Activated CD8-positive, alpha-beta memory T cell treated with anti-CD3 and anti-CD28 coated beads for 36 hours (primary cell): Measurements from ENCODE around the gene MPRIP. TPM values are rescaled to one million over a fixed set of nuclear protein-coding genes. Genes with fewer than 3 reads are reported as not detected.
"Not testable (repeated sequence)": the region's sequence is repeated elsewhere in the genome, so short reads cannot be mapped to it uniquely, and the experiment has no call there.

Experiments
- CTCF ChIA-PET: fragments of 350-600 bp; sonication (Branson Sonifier 250); formaldehyde crosslinking; loops from one replicate; lab custom pipeline; 2021; ENCODE audit warnings: antibody characterized with exemption; lab: Charles Lee
- POLR2A ChIA-PET: fragments of 350-600 bp; sonication (Branson Sonifier 250); formaldehyde crosslinking; loops from one replicate; lab custom pipeline; 2021; ENCODE audit warnings: antibody characterized with exemption; lab: Charles Lee
- total RNA-seq, 2 experiments: library from RNA; stranded (reverse); gene quantifications; one replicate each; pipeline ENCODE4 v1.2.3, GENCODE V29; 2021

Gene MPRIP
- total RNA-seq, 2 experiments from 2014 or later: 165 to 172 TPM

DNA sequence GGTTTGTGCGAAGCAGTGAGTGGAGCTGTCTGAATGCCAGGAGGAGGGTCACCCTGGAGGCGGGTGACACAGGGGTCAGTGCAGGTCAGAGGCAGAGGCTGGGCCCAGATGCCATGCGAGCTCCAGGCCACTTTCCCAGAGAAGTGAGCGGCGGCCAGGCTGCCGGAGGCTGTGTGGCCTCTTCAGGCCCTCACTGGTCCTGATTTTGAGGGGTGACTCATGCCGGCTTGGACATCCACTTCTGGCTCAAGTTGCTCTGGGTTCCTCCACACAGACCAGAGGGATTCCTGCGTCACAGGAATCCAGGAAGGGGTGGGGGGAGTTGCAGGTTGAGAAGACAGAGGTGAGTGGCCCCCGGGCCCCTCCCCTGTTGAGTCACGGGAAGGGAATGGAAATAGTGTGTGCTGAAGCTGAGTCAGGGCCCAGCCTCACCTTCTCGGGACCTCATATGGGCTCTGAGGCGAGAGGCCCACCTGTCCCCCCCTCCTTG, 31.7 kb upstream of the MPRIP start:
- CTCF ChIA-PET, POLR2A ChIA-PET: not testable (repeated sequence)

DNA sequence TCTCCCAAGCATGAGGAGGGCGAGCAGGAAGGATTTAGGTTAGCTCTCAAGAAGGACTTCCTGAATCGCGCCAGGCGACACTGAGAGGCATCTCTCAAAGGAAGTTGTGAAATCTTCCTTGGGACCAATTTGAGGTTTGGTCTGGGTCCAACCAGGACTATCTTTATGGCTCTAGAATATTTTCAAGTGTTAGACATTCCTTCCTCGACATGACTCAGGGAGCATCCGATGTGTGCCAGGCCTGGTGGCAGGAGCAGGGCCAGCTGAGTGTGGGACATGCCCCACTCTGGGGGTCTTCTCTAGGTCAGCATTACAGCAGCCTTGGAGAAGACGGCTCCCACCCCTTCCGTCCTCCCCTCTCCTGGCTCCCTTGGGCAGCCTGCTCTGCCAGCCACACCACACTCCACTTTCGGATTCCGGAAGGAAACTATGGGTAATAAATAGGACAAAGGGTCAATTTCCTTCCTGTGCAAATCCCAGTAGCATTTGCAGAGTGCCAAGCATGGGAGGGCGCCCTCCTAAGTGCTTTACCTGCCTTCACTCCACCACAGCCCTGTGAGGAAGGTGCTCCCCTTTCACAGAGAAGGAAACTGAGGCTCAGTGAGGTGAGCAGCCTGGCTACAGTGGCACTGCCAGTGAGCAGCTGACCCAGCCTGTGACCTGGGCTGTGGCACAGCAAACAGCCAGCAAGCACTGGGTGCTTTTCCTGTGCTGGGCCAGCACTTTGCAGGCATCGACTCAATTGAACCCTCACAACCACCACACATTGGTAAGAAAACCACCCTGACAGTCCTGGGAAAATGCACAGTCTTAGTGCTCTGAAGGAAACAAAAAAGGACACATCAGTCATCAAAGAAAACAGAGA, 31.0 kb upstream of the MPRIP start:
- POLR2A ChIA-PET, CTCF ChIA-PET: not testable (repeated sequence)

DNA sequence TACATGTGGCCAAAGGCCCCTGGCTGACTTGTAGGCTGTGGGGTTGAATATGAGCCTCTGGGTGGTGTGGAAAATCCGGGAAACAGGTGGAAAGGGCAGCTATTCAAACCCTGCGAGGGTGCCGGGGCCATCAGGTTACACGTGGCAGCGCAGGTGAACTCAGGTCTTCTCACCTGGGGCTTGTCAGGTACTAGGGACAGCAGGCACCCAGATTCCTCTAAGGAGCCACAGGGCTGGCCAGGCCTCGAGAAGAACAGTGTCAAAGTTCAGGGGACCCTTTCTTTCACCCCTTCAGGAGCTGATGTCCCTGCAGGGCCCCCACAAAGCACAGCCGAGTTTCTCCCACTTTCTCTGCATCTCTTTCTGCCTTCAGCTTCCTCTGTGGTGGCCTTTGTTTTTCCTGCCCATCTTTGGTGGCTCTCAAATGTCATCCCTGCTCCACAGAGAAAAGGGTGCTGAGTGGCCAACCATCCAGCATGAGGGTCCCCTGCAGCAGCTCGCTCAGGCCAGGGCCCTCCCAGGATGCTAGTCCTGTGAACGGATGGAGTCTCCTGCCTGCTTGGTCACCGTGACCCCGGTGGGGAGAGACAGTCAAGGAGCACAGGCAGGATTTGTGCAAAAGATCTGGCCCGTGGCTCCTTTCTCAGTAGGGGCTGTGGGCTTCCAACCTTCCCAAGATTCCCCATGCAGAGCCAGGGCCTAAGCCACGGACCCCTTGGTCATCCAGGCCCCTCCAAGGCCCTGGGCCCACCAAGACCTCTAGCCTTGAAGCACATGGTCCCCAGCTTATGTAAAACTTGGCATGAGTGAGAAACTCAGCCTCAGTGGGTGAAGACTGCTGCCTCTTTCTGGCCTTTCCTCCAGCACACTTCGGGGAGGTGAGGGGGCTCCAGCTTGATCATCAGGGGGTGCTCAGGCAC, 28.2 kb upstream of the MPRIP start:
- POLR2A ChIA-PET, CTCF ChIA-PET: not testable (repeated sequence)

DNA sequence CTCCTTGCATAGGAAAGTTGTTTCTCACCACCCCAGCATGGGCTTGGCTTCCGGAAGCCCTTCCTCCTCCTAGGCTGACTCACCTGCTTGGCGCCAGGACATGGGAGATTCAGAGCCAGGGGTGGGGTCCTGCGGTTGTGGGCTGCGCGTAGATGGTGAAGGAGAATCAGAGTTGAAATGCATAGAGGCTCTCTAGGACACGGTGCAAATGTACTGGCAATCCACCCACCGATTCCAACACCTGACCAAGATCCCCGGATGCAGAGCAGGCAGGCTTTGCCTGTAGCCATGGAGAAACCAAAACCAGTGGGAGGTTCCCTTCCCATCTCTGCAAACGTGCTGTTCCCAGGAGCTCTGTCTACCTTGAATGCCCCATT, 27.5 kb upstream of the MPRIP start:
- POLR2A ChIA-PET, CTCF ChIA-PET: not testable (repeated sequence)

DNA sequence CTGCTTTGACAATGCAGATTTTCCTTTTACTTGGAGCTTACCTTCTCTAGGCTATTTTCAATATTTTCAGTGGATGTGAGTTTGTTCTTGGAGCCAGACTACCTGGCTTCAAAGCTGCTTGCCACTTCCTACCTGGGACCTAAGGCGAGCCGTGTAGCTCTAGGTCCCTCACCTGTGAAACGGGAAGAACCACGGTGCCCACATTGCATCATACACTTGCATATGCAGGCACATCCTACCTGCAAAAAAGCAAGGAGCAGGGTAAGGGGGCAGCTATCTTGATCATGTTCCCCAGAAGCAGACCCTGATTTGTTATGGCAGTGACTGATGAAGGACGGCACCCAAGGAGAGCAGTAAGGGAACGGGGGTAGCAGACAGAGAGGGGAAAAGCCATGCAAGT, 27.0 kb upstream of the MPRIP start:
- POLR2A ChIA-PET: no interaction called here
- CTCF ChIA-PET: no interaction called here

DNA sequence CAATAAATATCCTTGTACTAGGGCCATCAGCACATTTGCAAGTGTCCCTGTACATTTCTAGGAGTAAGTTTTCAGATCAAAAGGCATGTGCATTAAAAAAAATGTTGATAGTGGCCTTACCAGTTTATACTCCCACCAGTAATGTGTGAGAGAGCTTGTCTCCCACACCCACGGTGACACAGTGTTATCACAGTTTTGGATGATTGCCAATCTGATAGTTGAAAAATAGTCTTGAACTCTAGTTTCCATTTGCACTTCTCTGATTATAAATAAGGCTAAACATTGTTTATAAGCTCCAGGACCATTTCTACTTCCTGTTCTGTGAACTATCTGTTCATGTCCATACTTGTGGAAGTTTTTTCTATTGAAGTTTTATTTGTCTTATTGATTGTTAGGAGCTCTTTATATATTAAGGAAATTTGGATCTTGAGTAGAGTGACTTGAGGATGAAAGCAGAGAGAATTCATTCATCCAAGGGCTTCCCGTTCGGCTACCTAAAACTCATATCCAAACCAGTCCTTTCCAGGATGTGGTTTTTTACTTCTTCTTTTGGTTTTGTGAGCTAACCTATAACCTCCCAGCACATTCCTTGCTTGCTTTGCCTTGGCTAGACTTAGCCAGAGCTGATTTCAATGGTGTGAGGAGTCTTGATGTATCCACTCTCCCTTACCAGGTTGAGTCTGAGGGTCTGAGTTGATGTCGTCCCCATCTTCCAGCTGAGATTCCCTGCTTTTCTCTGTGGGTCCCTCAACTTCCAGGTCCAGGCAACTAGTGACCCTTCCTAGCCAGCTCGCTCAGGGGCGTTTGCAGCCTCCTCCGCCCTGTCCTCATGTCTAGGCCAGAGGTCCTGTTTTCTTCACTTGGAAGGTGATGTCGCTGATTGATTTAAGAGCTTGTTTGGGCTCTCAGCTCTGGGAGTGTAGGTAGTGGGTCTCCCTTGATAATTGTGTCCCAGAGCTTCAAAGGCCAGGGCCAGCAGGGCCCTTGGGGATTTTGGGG, 25.8 kb upstream of the MPRIP start:
- CTCF ChIA-PET, POLR2A ChIA-PET: not testable (repeated sequence)

DNA sequence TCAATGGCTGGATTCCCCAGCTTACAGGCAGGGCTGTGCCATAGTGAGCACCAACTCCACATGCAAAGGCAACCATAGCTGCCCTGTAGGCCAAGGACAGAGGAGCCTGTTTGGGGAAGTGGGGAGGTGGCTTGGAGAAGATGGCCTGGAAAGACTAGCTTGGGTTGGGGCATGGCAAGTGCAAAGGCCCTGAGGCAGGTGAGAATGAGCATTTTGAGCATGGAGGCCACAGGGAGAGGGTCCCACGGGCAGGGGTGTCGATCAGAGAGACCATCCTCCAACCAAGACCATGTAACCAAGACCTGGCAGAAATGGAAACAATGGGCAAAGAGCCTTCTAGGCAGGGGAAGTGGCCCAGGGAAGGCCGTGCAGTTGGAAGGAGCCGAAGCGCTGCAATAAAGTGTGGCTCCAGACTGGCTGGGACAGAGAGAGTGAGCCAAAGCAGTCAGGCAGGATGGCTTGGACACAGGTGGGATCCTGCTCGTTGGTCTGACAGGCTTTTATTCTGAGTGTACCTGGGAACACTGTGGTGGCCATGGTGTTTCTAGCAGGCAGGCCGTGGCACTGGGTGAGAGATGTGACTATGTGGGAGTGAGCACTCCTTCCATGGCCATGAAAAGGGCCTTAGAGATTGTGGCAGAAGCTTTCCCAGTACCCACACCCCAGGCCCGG, 24.8 kb upstream of the MPRIP start:
- ChIA-PET CTCF (no interaction called here), POLR2A (no interaction called here)

DNA sequence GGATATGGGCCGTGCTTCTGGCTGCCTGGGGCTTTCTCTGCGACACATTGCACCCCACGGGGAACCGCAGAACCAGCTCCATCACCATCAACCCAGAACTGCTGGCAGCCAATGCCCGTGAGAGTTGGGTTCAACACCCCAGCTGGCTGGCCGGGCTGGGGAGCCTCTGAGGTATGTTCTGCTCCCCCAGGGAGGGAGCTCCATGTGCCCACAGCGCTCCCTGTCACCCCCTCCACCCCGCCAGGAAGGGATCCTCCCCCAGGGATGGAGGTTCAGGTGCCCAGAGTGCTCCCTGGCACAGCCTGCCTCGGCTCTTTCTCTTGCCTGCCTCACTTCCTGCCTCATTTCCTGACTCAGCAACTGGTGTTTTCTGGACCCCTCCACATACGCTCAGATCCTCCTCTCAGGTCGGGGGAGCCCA, 24.2 kb upstream of the MPRIP start:
- ChIA-PET POLR2A (no interaction called here), CTCF (no interaction called here)

DNA sequence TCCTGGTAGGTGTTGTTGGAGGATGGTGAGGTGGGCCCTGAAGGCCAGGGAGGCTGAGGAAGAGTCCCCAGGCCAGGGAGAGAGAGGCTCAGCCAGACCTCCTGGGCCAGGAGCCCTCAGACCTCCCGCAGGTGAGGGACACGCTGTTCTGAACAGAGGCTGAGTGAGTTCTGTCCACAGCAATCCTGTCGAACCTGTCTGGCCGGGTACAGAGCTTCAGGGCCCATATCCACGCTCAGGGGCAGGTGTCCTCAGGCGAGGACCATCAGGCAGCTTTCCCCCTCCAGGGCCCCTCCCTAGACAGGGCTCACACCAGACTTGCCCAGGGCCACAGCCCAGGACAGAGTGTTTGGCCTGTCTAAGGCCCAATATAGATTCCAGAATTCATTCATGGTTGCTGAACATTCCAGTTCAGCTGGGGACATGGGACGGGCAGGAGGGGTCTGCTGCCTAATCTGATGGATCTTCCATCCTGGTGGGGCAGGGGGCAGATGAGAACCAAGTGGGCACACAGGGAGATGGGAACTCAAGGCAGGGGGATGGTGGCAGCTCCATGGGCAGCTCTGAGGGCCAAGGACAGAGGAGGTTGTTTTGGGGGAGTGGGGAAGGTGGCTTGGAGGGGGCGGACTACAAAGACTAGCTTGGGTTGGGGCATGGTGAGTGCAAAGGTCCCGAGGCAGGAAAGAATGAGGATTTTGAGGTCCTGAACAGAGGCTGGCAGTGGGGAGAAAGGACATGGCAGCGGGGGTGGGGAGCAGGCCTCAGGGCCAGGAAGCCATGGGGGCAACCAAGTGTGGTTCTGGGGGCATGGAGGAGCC, 23.4 kb upstream of the MPRIP start:
- POLR2A ChIA-PET: no interaction called here
- CTCF ChIA-PET: no interaction called here

DNA sequence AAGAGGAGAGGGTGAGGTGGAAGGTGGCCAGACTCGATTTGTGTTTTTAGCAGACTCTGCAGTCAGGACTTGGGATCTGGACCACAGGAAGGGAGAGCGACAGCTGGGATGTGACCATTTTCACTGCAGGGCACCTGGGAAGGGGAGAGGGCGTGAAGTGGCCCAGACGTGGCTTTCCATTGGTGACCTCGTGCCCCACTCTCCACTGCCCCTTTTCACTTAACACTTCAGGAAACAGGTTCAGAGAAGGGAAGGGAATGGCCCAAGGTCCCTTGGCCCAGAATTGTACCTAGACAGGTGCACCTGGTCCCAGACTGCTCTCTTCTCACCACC, 22.9 kb upstream of the MPRIP start:
- CTCF ChIA-PET: no interaction called here
- POLR2A ChIA-PET: no interaction called here

DNA sequence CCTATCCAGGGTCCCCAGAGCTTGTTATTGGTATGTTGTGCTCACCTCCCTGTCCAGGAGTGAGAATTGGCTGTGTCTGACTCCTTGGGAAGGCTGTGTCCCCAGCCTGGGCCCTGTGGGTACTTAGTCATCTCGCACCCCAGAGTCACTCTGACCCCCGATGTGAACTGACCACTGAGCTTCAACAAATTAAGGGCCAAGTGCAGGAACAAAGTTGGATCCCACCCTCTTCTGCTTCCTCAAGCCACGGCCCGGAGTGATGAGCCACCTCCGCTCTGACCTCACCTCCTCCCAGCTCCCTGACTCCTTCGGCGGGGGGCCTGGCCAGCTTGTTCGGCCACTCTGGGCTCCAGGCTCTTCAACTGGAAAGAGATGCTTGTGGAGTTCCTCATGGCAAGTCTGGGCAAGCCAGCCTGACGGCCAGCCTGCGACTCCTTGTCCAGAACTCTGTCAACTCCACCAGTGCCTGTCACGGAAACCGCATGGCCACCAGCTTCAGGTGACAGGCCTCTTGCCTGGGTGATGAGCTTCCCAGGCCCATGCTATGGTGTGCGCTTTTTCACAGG, 22.3 kb upstream of the MPRIP start:
- ChIA-PET POLR2A (no interaction called here), CTCF (no interaction called here)

DNA sequence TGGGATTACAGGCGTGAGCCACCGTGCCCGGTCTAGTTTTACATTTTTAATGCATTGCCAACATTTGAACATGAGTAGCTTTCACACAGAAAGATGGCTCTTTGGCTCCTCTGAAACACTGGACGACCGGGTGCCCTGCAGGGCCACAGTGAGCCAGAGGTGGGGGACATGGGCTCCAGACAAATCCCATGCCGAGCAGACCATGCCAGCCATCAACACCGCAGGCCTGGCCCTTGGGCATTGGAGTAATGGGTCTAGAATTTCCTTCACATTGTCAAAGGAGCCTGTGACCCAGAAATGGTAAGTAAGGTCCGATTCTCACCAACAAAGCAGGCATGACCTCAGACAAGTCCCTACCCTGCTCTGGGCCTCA, 21.4 kb upstream of the MPRIP start:
- ChIA-PET CTCF (no interaction called here), POLR2A (no interaction called here)

DNA sequence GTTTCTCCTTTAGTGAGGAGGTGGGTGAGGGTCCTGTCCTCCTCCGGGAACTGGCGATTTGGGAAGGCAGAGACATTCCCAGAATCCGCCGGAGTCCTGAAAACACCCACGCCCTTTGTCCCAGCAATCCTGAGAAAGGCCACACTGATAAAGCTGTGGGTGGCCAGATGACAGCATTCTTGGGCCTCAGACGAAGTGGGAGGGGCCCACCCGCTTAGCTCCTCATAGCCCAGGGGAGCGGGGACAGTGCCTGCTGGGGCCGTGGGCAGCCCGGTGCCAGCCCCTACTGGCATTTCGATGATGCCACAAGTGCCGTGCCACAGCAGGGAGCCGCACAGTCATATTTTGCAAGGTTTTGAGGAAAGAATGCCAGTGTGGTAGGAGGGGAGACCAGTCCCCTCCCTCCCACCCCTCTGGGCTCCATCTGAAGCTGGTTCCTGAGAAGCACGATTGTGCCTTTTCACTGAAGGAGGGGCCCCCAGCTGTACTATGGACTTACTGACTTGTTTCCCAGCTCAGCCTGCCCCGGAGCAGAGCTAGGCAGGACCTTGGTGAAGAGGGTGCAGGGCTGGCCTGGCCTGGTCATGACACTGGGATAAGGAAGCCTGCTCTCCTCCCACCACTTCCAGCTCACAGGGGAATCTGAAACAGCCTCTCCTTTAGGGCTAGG, 20.9 kb upstream of the MPRIP start:
- ChIA-PET POLR2A (no interaction called here), CTCF (no interaction called here)

DNA sequence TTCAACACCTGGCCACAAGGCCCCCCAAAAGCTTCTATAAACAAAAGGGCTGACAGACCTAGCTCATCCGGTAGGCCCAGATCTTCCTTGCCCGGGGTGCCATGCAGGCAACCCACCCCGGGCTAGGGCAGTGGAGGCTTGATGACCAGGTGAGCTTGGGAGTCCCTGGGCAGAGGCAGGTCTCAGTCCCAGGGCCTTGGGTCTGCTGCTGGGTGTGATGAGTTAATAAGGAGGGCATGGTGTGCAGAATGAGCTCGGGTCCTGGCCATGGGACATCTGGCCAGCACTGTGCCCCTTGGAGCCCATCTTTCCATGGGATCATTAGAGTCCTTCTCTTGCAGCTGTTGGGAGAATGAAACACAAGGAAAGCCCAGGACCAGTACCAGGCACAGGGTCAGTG, 20.2 kb upstream of the MPRIP start:
- POLR2A ChIA-PET: no interaction called here
- CTCF ChIA-PET: no interaction called here

DNA sequence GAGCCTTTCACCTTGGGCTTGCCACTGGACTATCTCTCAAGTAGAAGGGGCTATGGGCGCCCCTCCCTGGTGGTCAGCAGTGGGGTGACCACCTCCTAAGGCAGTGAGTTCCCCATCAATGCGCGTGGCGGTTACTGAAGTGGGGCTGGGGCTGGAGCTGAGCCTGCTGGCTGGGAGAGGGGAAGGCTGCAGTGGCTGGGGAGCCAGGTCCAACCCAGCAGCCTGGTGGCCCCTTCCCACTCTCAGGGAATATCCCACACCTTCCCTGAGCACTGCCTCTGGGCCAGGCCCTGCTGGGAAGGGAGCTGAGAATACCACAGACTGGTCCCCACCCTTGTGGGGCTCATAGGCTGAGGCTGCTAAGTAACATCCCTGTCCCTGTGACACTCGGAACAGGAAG, 19.8 kb upstream of the MPRIP start:
- ChIA-PET POLR2A (no interaction called here), CTCF (no interaction called here)

DNA sequence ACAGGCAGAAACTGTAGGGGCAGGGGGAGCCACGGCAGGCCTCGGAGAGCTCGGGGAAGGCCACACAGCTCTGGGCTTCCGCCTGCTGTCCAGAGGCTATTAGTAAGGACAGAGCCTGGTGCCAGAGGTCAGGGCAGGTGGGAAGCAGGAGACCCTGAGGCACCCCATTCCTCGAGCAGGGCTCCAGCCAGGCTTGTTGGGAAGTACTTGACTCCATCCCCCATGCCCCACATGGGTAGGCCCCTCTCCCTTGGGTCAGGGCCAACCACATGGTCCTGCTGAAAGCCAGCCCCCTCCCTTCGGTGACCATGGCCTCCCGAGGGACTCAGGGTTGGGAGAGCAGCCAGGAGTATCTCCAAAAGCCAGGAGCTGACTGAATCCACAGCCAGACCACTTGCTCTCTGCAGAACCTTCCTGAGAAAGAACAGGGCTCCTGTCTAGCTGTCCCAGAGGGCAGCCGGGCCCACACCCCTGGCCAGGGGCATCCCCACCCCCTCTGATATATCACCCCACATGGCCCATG, 17.4 kb upstream of the MPRIP start:
- POLR2A ChIA-PET: no interaction called here
- CTCF ChIA-PET: interaction anchor here (1.0 kb wide), 1 partner anchor 33 kb away, joined by 3 read pairs; no protein-coding TSS in a partner anchor

DNA sequence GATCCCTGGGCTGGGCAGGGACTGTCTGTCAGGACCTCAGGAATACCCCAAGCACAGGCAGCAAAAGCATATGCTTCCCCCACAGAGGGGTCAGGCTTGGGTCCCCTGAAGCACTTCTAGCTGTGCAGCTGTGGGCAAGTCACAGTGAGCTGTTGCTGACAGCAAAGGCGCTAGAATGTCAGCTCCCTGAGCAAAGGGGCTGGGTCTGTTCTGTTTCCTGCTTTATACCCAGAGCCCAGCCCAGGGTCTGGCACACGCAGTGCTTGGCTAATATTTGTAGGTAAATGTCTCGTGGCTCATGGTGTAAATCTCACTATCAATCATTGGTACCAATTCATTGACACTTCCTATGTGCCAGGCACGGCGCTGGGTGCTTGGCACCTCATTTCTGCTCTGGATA, 16.6 kb upstream of the MPRIP start:
- ChIA-PET CTCF (interaction anchor here (1.0 kb wide), 1 partner anchor 34 kb away, joined by 3 read pairs; no protein-coding TSS in a partner anchor), POLR2A (no interaction called here)
